GM13977 (cell line): ENCODE results near the gene SHISA7.

Source experiments
- DNase-seq: peaks from one replicate; pipeline ENCODE4 v3.0.0; 2012; ENCODE audit warnings: low spot score
- CTCF ChIP-seq: IDR thresholded peaks from 2 replicates; pipeline ENCODE4 v1.5.1; 2012; ENCODE audit warnings: mild to moderate bottlenecking, control low read depth; ENCODE audit not compliant: insufficient read depth; ENCODE audit errors: extremely low read depth, missing control alignments
- in situ Hi-C: fragments of 300-500 bp; cut with MboI; formaldehyde crosslinking; loops from one replicate; pipeline ENCODE4 v1.12.0; 2022; ENCODE audit warnings: low sequenced_read_pairs, low pct_unique_long_range_greater_than_20kb, mixed read lengths, inconsistent platforms; ENCODE audit not compliant: unreplicated experiment

SHISA7 gene

GRCh38 chr19:55466241-55466614 lies 23.1 kb upstream of the SHISA7 start:
- in situ Hi-C loops, result no loop called here
- no peak for DNase-seq
- TF ChIP-seq CTCF, result no peak

GRCh38 chr19:55465460-55466240 lies 22.6 kb upstream of the SHISA7 start:
- no peak for TF ChIP-seq CTCF
- no peak for DNase-seq
- in situ Hi-C loops, result no loop called here

- in situ Hi-C loops, result no loop called here
- DNase-seq, result no peak
- no peak for TF ChIP-seq CTCF
These were observed 21.6 kb upstream of the SHISA7 start, which contains the start of gene C19orf85 for GRCh38 chr19:55464662-55465054. C19orf85 (minus strand) TSS chr19:55464751; CDS start chr19:55464554, 197 bp downstream.

- DNase-seq, result no peak
- no peak for TF ChIP-seq CTCF
- in situ Hi-C loops, result no loop called here
These were observed 21.1 kb upstream of the SHISA7 start for GRCh38 chr19:55464039-55464661.

GRCh38 chr19:55463583-55464031 lies 20.5 kb upstream of the SHISA7 start:
- no peak for TF ChIP-seq CTCF
- in situ Hi-C loops, result no loop called here
- no peak for DNase-seq

GRCh38 chr19:55462722-55463121 lies 19.6 kb upstream of the SHISA7 start:
- in situ Hi-C loops, result no loop called here
- DNase-seq, result no peak
- no peak for TF ChIP-seq CTCF
